Astrocyte of the hippocampus (primary cell): Measurements from ENCODE around the gene S1PR3.

Source experiments
- DNase-seq: peaks from one replicate; pipeline ENCODE4 v3.0.0; 2011; ENCODE audit warnings: low read depth, low spot score

Gene S1PR3

DNA sequence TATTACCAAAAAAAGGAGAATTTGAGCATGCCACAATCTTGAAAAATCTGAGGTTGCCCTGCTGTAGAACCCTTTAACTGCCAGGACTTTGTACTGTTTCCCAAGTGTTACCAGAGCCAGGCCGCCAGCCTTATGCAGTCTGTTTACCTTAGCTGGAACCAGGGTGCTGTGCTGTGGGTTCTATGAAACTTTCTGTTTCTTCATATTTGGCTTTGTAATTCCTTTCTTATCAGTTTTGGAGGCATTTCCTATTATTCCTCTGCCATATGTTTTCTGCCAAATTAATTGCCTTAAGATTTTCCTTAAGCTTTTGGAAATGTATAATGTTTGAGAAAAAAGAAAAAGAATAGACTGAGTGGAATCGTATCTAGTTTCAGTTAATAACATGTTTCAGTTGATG is 2.1 kb downstream of the S1PR3 start:
- DNase-seq, result no peak

DNA sequence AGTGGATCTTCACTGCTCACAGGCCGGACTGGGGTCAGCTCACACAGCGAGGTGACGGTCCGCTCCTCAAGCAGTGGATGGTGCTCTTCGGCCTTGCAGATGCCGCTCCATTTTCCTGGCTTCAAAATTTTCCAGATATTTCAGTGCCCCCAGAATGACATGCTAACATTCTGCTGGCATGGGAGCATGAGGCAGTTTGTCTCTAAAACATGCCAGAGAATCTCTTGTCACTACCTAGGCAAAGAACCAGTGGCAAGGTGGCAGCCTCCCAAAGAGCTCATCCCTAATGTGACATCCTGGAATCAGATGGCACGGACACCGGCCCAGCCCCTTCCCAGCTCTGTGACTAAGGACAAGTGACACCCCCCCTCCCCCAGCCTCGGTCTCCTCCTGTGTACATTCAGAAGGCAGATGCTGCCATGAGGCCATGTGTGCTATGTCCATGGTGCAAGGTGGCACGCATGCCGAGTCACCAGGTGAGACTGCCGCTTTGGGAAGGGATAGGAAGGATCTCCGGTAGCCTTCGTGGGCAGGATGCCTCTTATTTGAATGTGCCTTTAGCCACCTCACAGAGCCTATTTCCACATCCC is 2.7 kb downstream of the S1PR3 start:
- no peak for DNase-seq

DNA sequence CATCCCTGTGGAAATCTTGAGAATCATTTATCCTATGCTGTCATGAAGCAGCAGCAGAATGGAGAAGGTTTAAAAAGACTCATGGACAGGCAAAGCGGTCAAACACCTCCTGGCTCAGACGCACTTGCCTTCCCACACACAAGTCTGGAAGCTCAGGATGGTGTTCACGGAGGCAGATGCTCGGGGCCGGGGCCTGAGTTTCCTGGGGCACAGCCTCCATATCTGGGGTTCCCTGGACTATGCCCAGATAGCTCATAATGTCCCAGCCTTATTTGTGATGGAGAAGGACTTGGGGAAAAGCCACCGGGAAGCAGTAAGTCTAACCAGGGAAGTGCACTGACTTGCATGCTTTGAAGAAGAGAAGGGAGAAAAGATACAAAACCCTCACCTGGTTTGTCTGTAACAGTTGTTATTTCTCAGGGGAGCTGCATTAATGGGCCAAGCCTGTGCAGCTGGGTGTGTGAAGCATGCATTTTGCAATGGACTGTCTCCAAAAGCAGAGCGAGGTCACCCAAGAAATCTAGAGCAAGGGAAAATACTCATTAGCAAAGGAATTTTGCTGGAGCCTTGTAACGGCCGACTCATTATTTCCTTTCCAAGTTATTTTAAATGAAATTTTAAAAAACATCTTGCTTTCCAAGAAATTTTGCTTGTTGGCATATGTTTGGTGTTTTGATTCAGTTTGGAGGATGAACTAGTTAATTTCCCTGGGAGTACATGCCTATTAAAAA is 3.4 kb downstream of the S1PR3 start:
- DNase-seq, result peak; percentile 45

GRCh38 chr9:88995200-88995577 is 3.9 kb downstream of the S1PR3 start:
- no peak for DNase-seq

DNA sequence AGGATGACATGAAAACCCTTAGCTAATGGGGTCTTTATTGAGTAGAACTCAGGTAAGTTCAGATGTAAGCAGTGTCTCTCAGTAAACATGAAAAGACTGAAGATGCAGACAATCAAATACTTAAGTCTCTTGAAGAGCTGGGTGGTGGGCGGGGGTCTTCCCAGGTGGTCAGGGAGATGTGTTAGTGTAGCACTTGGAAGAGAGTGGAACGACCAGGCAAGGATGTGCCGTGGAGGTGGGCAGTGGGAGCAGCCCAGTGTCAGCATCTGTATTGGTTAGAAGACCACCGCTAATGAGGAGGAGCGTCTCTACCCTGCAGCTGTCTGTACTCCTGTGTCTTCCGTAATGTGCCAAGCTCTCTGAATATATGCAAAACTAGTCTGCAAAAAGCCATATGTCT is 4.4 kb downstream of the S1PR3 start:
- no peak for DNase-seq

DNA sequence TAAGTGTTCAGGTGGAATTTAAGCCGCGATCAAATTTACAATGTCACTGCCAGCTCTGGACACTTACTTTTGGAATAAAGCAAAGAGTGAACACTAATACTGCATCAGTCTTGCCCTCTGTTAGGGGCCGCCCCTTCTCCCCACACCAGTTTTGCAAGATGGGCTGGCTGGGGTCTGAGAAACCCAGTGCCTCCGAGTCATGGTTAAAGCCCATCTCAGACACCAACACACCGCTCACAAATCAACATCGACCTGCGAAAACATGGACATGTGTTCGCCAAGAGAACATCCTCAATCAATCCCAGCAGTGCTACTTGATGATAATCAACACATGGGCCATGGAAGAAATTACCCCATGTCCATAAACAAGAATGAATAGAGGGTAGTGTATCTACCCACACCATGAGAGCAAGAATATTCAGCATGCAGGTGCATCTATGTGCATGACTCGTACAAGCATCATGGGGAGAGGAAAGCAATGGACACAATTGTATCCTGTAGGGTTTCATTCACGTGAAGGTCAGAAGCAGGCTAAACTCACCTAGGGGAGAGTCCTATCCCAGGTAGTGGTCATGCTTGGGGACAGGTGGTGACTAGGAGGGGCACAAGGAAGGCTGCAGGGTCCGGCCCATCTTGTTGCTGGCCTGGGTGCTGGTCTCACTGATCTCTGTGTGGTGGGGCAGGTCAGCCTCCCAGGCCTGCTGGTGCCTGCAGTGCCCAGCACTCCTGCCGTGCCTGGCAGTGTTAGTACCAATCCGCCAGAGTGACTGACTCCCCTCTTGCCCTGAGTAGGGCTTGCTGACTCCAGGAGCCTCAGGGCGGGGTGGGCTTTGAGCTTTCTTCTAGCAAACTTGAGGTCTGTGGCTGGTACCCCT is 5.0 kb downstream of the S1PR3 start:
- DNase-seq, result no peak

GRCh38 chr9:88996921-88997235 is 5.6 kb downstream of the S1PR3 start:
- DNase-seq, result no peak

GRCh38 chr9:88997646-88998045 is 6.4 kb downstream of the S1PR3 start:
- DNase-seq, result no peak

DNA sequence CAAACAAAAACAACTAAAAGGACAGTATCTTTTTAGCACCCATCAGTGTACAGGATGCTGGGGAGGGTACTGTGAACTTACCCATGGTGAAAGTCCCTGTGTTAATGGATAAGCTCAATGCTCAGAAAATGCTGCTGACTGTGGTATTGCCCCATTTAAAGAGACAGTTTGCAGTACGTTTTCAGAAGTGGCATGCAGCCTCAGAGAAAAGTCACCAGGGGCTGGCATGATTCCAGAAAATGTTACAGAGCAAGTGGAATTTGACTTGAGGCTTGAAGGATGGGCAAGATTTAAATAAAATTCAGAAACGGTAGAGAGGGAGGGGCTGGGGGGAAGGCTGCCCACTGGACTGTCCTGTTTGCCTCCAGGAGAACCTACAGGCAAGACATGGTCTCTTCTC is 7.2 kb downstream of the S1PR3 start:
- DNase-seq, result peak; percentile 35

DNA sequence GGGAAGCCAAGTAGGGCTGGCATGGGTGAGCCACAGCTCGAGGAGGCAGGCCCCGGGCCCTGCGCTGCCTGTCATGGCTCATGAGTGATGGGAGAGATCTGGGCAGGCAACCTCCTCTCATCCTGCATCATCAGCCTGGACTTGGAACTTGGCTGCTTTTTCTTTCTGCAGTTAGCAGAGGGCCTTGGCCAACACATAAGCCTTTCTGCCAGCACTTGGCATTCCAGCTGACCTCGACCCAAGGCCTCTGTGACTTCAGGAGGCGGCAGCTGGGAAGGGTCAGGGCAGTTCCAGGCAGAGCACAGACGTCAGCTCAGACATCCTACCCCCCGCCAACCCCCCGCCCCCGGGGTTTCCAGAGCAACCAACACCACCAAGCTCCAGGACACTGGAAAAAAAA is 7.6 kb downstream of the S1PR3 start:
- DNase-seq, result peak; percentile 53

DNA sequence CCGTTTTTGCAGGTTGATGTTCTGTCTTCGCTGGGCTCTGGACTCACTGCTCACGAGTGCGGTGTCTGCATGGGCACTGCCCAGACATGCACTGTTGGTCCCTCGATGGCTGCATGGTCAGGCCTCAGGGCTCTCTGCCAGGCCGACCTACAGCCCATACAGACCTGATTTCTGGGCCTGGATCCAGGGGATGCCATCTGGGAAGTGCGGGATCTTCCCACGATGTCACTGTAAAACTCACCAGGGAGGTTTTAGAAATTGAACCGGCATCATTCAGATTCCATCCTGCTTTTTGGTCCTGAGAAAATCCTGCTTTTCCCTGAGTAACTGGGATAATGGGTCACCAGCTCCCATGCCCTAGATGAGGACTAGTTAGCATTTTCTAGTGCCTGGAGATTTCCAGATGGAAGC is 9.1 kb downstream of the S1PR3 start:
- DNase-seq, result no peak

DNA sequence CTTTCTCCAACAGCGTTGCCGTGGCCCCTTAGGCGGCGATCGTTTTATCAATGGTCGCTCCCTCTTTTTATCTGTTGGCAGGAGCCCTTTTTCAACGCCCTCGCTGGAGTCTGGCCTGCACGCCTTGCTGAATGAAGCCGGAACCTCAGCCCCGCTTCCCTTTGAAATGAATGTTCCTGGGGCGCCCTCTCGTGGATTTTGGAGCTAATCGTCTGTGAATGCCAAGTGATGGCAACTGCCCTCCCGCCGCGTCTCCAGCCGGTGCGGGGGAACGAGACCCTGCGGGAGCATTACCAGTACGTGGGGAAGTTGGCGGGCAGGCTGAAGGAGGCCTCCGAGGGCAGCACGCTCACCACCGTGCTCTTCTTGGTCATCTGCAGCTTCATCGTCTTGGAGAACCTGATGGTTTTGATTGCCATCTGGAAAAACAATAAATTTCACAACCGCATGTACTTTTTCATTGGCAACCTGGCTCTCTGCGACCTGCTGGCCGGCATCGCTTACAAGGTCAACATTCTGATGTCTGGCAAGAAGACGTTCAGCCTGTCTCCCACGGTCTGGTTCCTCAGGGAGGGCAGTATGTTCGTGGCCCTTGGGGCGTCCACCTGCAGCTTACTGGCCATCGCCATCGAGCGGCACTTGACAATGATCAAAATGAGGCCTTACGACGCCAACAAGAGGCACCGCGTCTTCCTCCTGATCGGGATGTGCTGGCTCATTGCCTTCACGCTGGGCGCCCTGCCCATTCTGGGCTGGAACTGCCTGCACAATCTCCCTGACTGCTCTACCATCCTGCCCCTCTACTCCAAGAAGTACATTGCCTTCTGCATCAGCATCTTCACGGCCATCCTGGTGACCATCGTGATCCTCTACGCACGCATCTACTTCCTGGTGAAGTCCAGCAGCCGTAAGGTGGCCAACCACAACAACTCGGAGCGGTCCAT is 10.0 kb downstream of the S1PR3 start:
- peak; percentile 93 for DNase-seq

DNA sequence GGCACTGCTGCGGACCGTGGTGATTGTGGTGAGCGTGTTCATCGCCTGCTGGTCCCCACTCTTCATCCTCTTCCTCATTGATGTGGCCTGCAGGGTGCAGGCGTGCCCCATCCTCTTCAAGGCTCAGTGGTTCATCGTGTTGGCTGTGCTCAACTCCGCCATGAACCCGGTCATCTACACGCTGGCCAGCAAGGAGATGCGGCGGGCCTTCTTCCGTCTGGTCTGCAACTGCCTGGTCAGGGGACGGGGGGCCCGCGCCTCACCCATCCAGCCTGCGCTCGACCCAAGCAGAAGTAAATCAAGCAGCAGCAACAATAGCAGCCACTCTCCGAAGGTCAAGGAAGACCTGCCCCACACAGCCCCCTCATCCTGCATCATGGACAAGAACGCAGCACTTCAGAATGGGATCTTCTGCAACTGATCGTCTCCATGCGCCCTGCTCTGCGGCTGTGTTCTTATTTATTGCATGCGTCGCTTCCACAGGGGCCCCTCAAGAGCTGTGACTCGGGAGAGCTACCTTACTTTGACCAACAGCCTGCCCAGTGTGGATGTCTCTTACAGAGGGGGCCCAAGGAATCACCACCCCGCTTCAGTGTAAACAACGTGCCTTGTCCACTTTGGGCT is 10.8 kb downstream of the S1PR3 start:
- no peak for DNase-seq

GRCh38 chr9:89002987-89003386 is 11.7 kb downstream of the S1PR3 start:
- no peak for DNase-seq

- no peak for DNase-seq
These were observed 14.1 kb downstream of the S1PR3 start for GRCh38 chr9:89005323-89005722.

DNA sequence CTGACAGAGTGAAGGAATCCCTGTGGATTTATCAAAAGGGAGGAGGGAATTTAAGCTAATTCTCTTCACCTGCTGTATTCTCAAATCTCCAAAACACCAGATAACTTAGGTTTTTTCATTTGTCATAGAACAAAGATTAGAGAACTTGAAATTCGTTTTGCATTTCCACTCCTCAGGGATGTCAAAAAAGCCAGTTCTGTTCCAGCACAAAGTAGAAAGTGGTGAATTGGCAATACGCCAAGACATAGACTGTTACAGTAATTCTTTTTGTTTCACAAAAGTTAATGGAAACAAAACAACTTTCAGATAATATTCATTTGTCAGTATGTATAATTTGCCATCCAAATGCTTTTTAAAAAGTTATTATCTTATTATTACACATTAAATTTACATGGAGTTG is 15.0 kb downstream of the S1PR3 start:
- DNase-seq, result no peak

GRCh38 chr9:89006996-89007967 is 16.0 kb downstream of the S1PR3 start:
- no peak for DNase-seq

GRCh38 chr9:89008055-89008743 is 16.9 kb downstream of the S1PR3 start:
- no peak for DNase-seq

- no peak for DNase-seq
These were observed 17.7 kb downstream of the S1PR3 start for GRCh38 chr9:89008744-89009545.
